ENCODE data around the gene GALNT14.

DNA sequence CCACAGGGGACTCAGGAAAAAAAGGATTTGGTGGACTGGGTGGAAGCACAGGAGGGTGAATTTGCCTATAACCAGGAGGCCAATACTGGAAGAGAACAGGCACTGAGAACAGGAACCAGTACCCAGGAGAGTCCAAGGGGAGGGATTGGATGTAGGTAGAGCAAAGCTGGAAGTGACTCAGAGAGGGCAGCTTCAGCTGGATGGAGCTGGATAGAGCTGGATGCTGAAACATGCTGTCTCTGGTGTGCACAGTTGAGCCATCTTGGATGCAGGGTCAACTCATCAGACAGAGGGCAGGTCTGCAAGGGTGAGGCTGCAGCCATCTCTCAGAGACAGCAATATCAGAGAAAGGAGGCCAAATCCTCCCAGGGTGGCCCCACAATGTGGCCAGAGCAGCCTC, 134.0 kb downstream of the GALNT14 start:
- TF ChIP-seq, protein P1, sequence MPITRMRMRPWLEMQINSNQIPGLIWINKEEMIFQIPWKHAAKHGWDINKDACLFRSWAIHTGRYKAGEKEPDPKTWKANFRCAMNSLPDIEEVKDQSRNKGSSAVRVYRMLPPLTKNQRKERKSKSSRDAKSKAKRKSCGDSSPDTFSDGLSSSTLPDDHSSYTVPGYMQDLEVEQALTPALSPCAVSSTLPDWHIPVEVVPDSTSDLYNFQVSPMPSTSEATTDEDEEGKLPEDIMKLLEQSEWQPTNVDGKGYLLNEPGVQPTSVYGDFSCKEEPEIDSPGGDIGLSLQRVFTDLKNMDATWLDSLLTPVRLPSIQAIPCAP (CRISPR knock-in tag; IDR thresholded peaks at IDR 0.05): no peak
- TF ChIP-seq, protein P2, sequence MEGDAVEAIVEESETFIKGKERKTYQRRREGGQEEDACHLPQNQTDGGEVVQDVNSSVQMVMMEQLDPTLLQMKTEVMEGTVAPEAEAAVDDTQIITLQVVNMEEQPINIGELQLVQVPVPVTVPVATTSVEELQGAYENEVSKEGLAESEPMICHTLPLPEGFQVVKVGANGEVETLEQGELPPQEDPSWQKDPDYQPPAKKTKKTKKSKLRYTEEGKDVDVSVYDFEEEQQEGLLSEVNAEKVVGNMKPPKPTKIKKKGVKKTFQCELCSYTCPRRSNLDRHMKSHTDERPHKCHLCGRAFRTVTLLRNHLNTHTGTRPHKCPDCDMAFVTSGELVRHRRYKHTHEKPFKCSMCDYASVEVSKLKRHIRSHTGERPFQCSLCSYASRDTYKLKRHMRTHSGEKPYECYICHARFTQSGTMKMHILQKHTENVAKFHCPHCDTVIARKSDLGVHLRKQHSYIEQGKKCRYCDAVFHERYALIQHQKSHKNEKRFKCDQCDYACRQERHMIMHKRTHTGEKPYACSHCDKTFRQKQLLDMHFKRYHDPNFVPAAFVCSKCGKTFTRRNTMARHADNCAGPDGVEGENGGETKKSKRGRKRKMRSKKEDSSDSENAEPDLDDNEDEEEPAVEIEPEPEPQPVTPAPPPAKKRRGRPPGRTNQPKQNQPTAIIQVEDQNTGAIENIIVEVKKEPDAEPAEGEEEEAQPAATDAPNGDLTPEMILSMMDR (IDR thresholded peaks at IDR 0.05): no peak
- TF ChIP-seq, protein P3, sequence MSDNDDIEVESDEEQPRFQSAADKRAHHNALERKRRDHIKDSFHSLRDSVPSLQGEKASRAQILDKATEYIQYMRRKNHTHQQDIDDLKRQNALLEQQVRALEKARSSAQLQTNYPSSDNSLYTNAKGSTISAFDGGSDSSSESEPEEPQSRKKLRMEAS (CRISPR knock-in tag; IDR thresholded peaks at IDR 0.05): no peak
- TF ChIP-seq FOXK1 (CRISPR knock-in tag; IDR thresholded peaks at IDR 0.05) (no peak), SP1 (CRISPR knock-in tag; conservative IDR thresholded peaks at IDR 0.05) (no peak), KAT7 (CRISPR knock-in tag; IDR thresholded peaks at IDR 0.05; ENCODE audit: borderline replicate concordance) (no peak), MXD4 (CRISPR knock-in tag; IDR thresholded peaks at IDR 0.05; ENCODE audit: borderline replicate concordance) (no peak), ZNF423 (CRISPR knock-in tag; IDR thresholded peaks at IDR 0.05) (no peak)
- TF ChIP-seq, protein P4, sequence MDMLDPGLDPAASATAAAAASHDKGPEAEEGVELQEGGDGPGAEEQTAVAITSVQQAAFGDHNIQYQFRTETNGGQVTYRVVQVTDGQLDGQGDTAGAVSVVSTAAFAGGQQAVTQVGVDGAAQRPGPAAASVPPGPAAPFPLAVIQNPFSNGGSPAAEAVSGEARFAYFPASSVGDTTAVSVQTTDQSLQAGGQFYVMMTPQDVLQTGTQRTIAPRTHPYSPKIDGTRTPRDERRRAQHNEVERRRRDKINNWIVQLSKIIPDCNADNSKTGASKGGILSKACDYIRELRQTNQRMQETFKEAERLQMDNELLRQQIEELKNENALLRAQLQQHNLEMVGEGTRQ (CRISPR knock-in tag; IDR thresholded peaks at IDR 0.05): no peak
- TF ChIP-seq, protein P5, sequence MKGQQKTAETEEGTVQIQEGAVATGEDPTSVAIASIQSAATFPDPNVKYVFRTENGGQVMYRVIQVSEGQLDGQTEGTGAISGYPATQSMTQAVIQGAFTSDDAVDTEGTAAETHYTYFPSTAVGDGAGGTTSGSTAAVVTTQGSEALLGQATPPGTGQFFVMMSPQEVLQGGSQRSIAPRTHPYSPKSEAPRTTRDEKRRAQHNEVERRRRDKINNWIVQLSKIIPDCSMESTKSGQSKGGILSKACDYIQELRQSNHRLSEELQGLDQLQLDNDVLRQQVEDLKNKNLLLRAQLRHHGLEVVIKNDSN (CRISPR knock-in tag; IDR thresholded peaks at IDR 0.05): no peak
- TF ChIP-seq, protein P6, sequence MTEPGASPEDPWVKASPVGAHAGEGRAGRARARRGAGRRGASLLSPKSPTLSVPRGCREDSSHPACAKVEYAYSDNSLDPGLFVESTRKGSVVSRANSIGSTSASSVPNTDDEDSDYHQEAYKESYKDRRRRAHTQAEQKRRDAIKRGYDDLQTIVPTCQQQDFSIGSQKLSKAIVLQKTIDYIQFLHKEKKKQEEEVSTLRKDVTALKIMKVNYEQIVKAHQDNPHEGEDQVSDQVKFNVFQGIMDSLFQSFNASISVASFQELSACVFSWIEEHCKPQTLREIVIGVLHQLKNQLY (CRISPR knock-in tag; IDR thresholded peaks at IDR 0.05): no peak
- TF ChIP-seq, protein P7, sequence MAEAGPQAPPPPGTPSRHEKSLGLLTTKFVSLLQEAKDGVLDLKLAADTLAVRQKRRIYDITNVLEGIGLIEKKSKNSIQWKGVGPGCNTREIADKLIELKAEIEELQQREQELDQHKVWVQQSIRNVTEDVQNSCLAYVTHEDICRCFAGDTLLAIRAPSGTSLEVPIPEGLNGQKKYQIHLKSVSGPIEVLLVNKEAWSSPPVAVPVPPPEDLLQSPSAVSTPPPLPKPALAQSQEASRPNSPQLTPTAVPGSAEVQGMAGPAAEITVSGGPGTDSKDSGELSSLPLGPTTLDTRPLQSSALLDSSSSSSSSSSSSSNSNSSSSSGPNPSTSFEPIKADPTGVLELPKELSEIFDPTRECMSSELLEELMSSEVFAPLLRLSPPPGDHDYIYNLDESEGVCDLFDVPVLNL (CRISPR knock-in tag; IDR thresholded peaks at IDR 0.05; ENCODE audit: borderline replicate concordance, low read depth): no peak
- TF ChIP-seq, protein P8, sequence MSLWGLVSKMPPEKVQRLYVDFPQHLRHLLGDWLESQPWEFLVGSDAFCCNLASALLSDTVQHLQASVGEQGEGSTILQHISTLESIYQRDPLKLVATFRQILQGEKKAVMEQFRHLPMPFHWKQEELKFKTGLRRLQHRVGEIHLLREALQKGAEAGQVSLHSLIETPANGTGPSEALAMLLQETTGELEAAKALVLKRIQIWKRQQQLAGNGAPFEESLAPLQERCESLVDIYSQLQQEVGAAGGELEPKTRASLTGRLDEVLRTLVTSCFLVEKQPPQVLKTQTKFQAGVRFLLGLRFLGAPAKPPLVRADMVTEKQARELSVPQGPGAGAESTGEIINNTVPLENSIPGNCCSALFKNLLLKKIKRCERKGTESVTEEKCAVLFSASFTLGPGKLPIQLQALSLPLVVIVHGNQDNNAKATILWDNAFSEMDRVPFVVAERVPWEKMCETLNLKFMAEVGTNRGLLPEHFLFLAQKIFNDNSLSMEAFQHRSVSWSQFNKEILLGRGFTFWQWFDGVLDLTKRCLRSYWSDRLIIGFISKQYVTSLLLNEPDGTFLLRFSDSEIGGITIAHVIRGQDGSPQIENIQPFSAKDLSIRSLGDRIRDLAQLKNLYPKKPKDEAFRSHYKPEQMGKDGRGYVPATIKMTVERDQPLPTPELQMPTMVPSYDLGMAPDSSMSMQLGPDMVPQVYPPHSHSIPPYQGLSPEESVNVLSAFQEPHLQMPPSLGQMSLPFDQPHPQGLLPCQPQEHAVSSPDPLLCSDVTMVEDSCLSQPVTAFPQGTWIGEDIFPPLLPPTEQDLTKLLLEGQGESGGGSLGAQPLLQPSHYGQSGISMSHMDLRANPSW (CRISPR knock-in tag; conservative IDR thresholded peaks at IDR 0.05; ENCODE audit: low read depth): no peak
